Calu3 (cell line): Measurements from ENCODE around the gene RAB14. TPM values are rescaled to one million over a fixed set of nuclear protein-coding genes. Genes with fewer than 3 reads are reported as not detected.

Experiments used
- BruUV-seq: library from RNA; stranded (reverse); fragments of 400-500 nt; replicated peaks from 2 replicates; lab custom pipeline; 2021; lab: Mats Ljungman, UMichigan
- CTCF ChIA-PET: fragments of 300-600 bp; sonication (Branson Sonifier 250); formaldehyde crosslinking; loops from one replicate; lab custom pipeline; 2022; ENCODE audit warnings: antibody characterized with exemption; lab: Charles Lee
- DNase-seq: peaks from one replicate; pipeline ENCODE4 v3.0.0; 2022
- H3K27ac Mint-ChIP-seq: one replicate; pipeline ENCODE4 v1.8.0; 2022; ENCODE audit warnings: mixed read lengths; ENCODE audit not compliant: unreplicated experiment
- H3K27me3 Mint-ChIP-seq: one replicate; pipeline ENCODE4 v1.8.0; 2022; ENCODE audit warnings: mixed read lengths; ENCODE audit not compliant: unreplicated experiment
- H3K36me3 Mint-ChIP-seq: one replicate; pipeline ENCODE4 v1.8.0; 2022; ENCODE audit warnings: mild to moderate bottlenecking, moderate library complexity, mixed read lengths; ENCODE audit not compliant: insufficient read depth, unreplicated experiment
- H3K4me1 Mint-ChIP-seq: one replicate; pipeline ENCODE4 v1.8.0; 2022; ENCODE audit warnings: mild to moderate bottlenecking, low read depth, mixed read lengths; ENCODE audit not compliant: unreplicated experiment
- H3K4me3 Mint-ChIP-seq: one replicate; pipeline ENCODE4 v1.8.0; 2022; ENCODE audit warnings: mild to moderate bottlenecking, low read depth, moderate library complexity, mixed read lengths; ENCODE audit not compliant: unreplicated experiment
- H3K9me3 Mint-ChIP-seq: one replicate; pipeline ENCODE4 v1.8.0; 2022; ENCODE audit warnings: low read depth, mixed read lengths; ENCODE audit not compliant: unreplicated experiment
- CTCF ChIP-seq: fragments of 200-600 bp; IDR thresholded peaks from one replicate; pipeline ENCODE4 v1.8.0; 2022; ENCODE audit warnings: antibody characterized with exemption; ENCODE audit not compliant: unreplicated experiment
- intact Hi-C: fragments of 100-400 bp; cut with micrococcal nuclease; formaldehyde crosslinking; loops from one replicate; pipeline ENCODE4 v1.10.0; 2022; ENCODE audit not compliant: unreplicated experiment
- total RNA-seq: library from RNA; stranded (reverse); gene quantifications from 2 replicates; pipeline ENCODE4 v1.2.3, GENCODE V29; 2022

Gene RAB14
- total RNA-seq, 1 experiment from 2014 or later: 42.5 TPM

DNA sequence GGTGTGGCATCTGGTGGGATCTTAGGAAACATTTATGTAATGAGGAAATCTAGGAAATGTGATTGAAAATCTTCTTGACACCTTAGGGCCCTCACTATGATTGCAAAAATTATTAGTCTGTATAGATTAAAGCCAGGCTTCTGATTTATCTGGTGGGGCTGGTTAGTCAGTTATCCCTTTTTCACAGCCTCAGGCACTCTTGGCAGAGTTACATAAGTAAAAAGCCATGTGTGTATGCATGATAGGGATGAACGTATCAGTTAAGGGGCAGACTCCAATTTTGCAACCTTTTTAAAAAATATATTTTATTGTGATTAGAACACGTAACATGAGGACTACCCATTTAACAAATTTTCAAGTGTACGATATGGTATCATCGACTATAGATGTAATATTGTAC, 30.6 kb upstream of the RAB14 start:
- Mint-ChIP-seq H3K27me3 (no peaks in the 10 kb centered on the region), H3K36me3 (no peaks in the 10 kb centered on the region), H3K27ac (no peak overlapping the region), H3K9me3 (no peaks in the 10 kb centered on the region), H3K4me3 (no peak overlapping the region), H3K4me1 (no peaks in the 10 kb centered on the region)
- TF ChIP-seq CTCF: no peak
- DNase-seq: no peak
- BruUV-seq: no TSS peak
- intact Hi-C loops: no loop called here
- CTCF ChIA-PET: no interaction called here

DNA sequence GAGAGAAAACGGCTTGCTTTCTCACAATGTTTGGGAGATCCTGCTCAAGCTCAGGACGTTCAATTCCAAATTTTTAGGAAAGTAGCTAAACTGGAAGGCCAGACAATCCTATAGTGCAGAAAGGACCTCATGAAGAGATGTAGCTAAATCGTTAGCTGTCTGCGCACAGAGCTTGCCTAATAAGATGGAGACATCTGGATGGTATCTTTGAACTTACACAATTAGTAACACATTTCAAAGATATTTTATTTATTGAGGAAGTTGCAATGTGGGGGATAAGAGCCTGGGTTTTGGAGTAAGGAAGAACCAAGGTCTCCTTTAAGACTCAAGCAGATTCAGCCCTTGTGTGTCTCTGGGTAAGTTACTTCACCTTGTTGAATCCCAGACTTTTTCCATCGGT, 28.6 kb upstream of the RAB14 start:
- peaks cover 6% of the 10 kb centered on the region for H3K4me1 Mint-ChIP-seq
- CTCF ChIA-PET: no interaction called here
- H3K9me3 Mint-ChIP-seq: no peaks in the 10 kb centered on the region
- TF ChIP-seq CTCF: no peak
- H3K27me3 Mint-ChIP-seq: no peaks in the 10 kb centered on the region
- no peaks in the 10 kb centered on the region for H3K36me3 Mint-ChIP-seq
- DNase-seq: no peak
- no peak overlapping the region for H3K4me3 Mint-ChIP-seq
- intact Hi-C loops: no loop called here
- H3K27ac Mint-ChIP-seq: no peak overlapping the region
- BruUV-seq: no TSS peak

DNA sequence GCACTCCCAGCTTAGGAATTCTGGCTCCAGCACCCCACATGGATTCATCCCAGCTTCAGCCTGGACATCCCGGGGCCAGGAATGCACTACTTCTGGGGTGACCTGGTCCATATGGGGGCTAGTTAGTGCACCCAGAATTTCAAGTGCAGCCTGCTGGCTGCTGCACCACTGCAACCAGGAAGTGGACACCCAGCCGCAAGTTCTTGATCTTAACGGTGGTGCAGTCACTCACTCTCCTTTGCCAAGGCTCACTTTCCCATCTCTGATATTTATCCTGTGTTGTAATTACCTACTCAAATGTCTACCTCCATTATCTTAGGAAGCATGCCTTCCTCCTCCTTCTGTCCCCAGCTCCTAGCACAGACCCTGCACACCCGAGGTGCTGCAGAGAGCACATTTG, 26.2 kb upstream of the RAB14 start:
- H3K36me3 Mint-ChIP-seq: no peaks in the 10 kb centered on the region
- CTCF ChIA-PET: interaction anchor here (0.7 kb wide), 1 partner anchor 92 kb away, joined by 3 read pairs; no protein-coding TSS in a partner anchor
- peaks cover 11% of the 10 kb centered on the region for H3K4me1 Mint-ChIP-seq
- intact Hi-C loops: no loop called here
- no peak for DNase-seq
- H3K4me3 Mint-ChIP-seq: no peak overlapping the region
- H3K27ac Mint-ChIP-seq: no peak overlapping the region
- no peaks in the 10 kb centered on the region for H3K27me3 Mint-ChIP-seq
- BruUV-seq: no TSS peak
- no peaks in the 10 kb centered on the region for H3K9me3 Mint-ChIP-seq
- no peak for TF ChIP-seq CTCF

GRCh38 chr9:121226175-121226574, 24.5 kb upstream of the RAB14 start:
- Mint-ChIP-seq H3K9me3 (no peaks in the 10 kb centered on the region), H3K27me3 (no peaks in the 10 kb centered on the region), H3K27ac (no peak overlapping the region), H3K4me1 (peaks cover 18% of the 10 kb centered on the region), H3K4me3 (no peak overlapping the region), H3K36me3 (no peaks in the 10 kb centered on the region)
- intact Hi-C loops: no loop called here
- no peak for DNase-seq
- no peak for TF ChIP-seq CTCF
- CTCF ChIA-PET: interaction anchor here (1.6 kb wide), 1 partner anchor 42 kb away, joined by 4 read pairs; the partner anchor contains the start of gene GSN
- BruUV-seq: no TSS peak
